SK-N-SH treated with all-trans-retinoic acid at 6 μM for 48 hours (cell line): Measurements from ENCODE around the gene GJB4.

Source experiments
- ATAC-seq: fragments of 200-7000 bp; cut with Tn5 transposase; 3 replicates; pipeline ENCODE4 v1.9.1; 2020; ENCODE audit warnings: mild to moderate bottlenecking, moderate library complexity
- ARNTL ChIP-seq: fragments of 450-650 bp; formaldehyde crosslinking; IDR thresholded peaks from 2 replicates; pipeline ENCODE4 v1.5.0; 2020; ENCODE audit warnings: low read depth, mild to moderate bottlenecking, moderate library complexity, borderline replicate concordance
- BACH2 ChIP-seq: fragments of 250-450 bp; sonication (Bioruptor Pico); IDR thresholded peaks from 2 replicates; pipeline ENCODE4 v1.9.0; 2021; ENCODE audit warnings: mild to moderate bottlenecking, borderline replicate concordance
- CREB5 ChIP-seq: fragments of 250-450 bp; sonication (Bioruptor Pico); IDR thresholded peaks from 2 replicates; pipeline ENCODE4 v1.5.1; 2020; ENCODE audit warnings: low read depth, mild to moderate bottlenecking, moderate library complexity
- CSDC2 ChIP-seq: fragments of 250-450 bp; sonication (Bioruptor Pico); IDR thresholded peaks from 2 replicates; pipeline ENCODE4 v1.5.0; 2020; ENCODE audit warnings: mild to moderate bottlenecking, moderate library complexity
- CSRNP3 ChIP-seq: fragments of 250-450 bp; sonication (Bioruptor Pico); IDR thresholded peaks from 2 replicates; pipeline ENCODE4 v1.5.1; 2021; ENCODE audit warnings: mild to moderate bottlenecking, moderate library complexity
- ESRRG ChIP-seq: fragments of 250-450 bp; sonication (Bioruptor Pico); IDR thresholded peaks from 2 replicates; pipeline ENCODE4 v1.6.1; 2021; ENCODE audit warnings: mild to moderate bottlenecking
- GLIS3 ChIP-seq: fragments of 250-450 bp; sonication (Bioruptor Pico); IDR thresholded peaks from 2 replicates; pipeline ENCODE4 v1.5.0; 2020; ENCODE audit warnings: mild to moderate bottlenecking, moderate library complexity
- ISL1 ChIP-seq: fragments of 250-450 bp; sonication (Bioruptor Pico); IDR thresholded peaks from 2 replicates; pipeline ENCODE4 v2.1.2; 2022; ENCODE audit warnings: mild to moderate bottlenecking, moderate library complexity
- OSR1 ChIP-seq: fragments of 250-450 bp; sonication (Bioruptor Pico); IDR thresholded peaks from 2 replicates; pipeline ENCODE4 v1.8.0; 2022; ENCODE audit warnings: moderate library complexity, mild to moderate bottlenecking, inconsistent platforms
- POU6F1 ChIP-seq: fragments of 250-450 bp; sonication (Bioruptor Pico); IDR thresholded peaks from 2 replicates; pipeline ENCODE4 v1.8.0; 2021; ENCODE audit warnings: low read depth, mild to moderate bottlenecking, moderate library complexity, borderline replicate concordance
- RARB ChIP-seq: fragments of 250-450 bp; sonication (Bioruptor Pico); IDR thresholded peaks from 2 replicates; pipeline ENCODE4 v1.8.0; 2021; ENCODE audit warnings: mild to moderate bottlenecking, moderate library complexity
- SNAI2 ChIP-seq: fragments of 250-450 bp; sonication (Bioruptor Pico); IDR thresholded peaks from 2 replicates; pipeline ENCODE4 v1.5.0; 2020; ENCODE audit warnings: mild to moderate bottlenecking, moderate library complexity
- TCF4 ChIP-seq: fragments of 250-450 bp; sonication (Bioruptor Pico); IDR thresholded peaks from 2 replicates; pipeline ENCODE4 v1.8.0; 2021; ENCODE audit warnings: mild to moderate bottlenecking, moderate library complexity, borderline replicate concordance
- TOX ChIP-seq: fragments of 250-450 bp; sonication (Bioruptor Pico); IDR thresholded peaks from 2 replicates; pipeline ENCODE4 v1.8.0; 2021; ENCODE audit warnings: mild to moderate bottlenecking, moderate library complexity, borderline replicate concordance
- TSHZ2 ChIP-seq: fragments of 250-450 bp; sonication (Bioruptor Pico); IDR thresholded peaks from 2 replicates; pipeline ENCODE4 v1.5.0; 2020; ENCODE audit warnings: mild to moderate bottlenecking, moderate library complexity
- ZC3H10 ChIP-seq: fragments of 250-450 bp; sonication (Bioruptor Pico); IDR thresholded peaks from 2 replicates; pipeline ENCODE4 v1.5.1; 2021; ENCODE audit warnings: mild to moderate bottlenecking, moderate library complexity
- ZFP3 ChIP-seq: fragments of 250-450 bp; sonication (Bioruptor Pico); IDR thresholded peaks from 2 replicates; pipeline ENCODE4 v1.5.0; 2020; ENCODE audit warnings: mild to moderate bottlenecking, moderate library complexity
- ZFP30 ChIP-seq: fragments of 450-650 bp; formaldehyde crosslinking; IDR thresholded peaks from 2 replicates; pipeline ENCODE4 v1.5.0; 2022; ENCODE audit warnings: mild to moderate bottlenecking, moderate library complexity
- ZNF565 ChIP-seq: fragments of 450-650 bp; formaldehyde crosslinking; conservative IDR thresholded peaks from 2 replicates; pipeline ENCODE4 v1.5.0; 2020; ENCODE audit warnings: low read depth, mild to moderate bottlenecking, moderate library complexity
- ZNF70 ChIP-seq: fragments of 450-650 bp; formaldehyde crosslinking; IDR thresholded peaks from 2 replicates; pipeline ENCODE4 v1.5.0; 2020; ENCODE audit warnings: mild to moderate bottlenecking, moderate library complexity
- ZNF8 ChIP-seq: fragments of 450-650 bp; formaldehyde crosslinking; IDR thresholded peaks from 2 replicates; pipeline ENCODE4 v1.5.0; 2020; ENCODE audit warnings: mild to moderate bottlenecking, moderate library complexity

Gene GJB4

GRCh38 chr1:34784751-34785221 is 25.2 kb downstream of the GJB4 start:
- ATAC-seq: no peak
- TF ChIP-seq ESRRG (CRISPR knock-in tag) (no peak), ZNF8 (CRISPR knock-in tag) (no peak), BACH2 (CRISPR knock-in tag) (no peak), ARNTL (CRISPR knock-in tag) (no peak), RARB (CRISPR knock-in tag) (no peak), OSR1 (no peak), GLIS3 (CRISPR knock-in tag) (no peak)
- TF ChIP-seq, all 23 proteins: peak for 0

- TF ChIP-seq SNAI2 (CRISPR knock-in tag) (no peak), ZNF70 (CRISPR knock-in tag) (no peak), RARB (CRISPR knock-in tag) (no peak), CREB5 (no peak), GLIS3 (CRISPR knock-in tag) (no peak), TOX (CRISPR knock-in tag) (no peak), ZNF565 (no peak), ISL1 (no peak), BACH2 (CRISPR knock-in tag) (no peak), ARNTL (CRISPR knock-in tag) (no peak), CSDC2 (CRISPR knock-in tag) (no peak), OSR1 (no peak), ZC3H10 (CRISPR knock-in tag) (no peak), ZFP30 (CRISPR knock-in tag) (no peak), TSHZ2 (CRISPR knock-in tag) (no peak), ESRRG (CRISPR knock-in tag) (no peak), TCF4 (CRISPR knock-in tag) (no peak), ZNF8 (CRISPR knock-in tag) (no peak)
- ATAC-seq: no peak
These were observed 25.8 kb downstream of the GJB4 start for GRCh38 chr1:34785231-34785874.

- peak; percentile 27 for ATAC-seq
These were observed 26.4 kb downstream of the GJB4 start for GRCh38 chr1:34785875-34786470.

GRCh38 chr1:34786521-34787325 is 27.2 kb downstream of the GJB4 start:
- peak; percentile 93 for ATAC-seq
- TF ChIP-seq SNAI2 (CRISPR knock-in tag): no peak

More at GRCh38 chr1:34785875-34786470, 26.4 kb downstream of the GJB4 start:
- TF ChIP-seq ISL1 (no peak), ARNTL (CRISPR knock-in tag) (no peak)

- no peak for ATAC-seq
- no peak for TF ChIP-seq ZFP30 (CRISPR knock-in tag)
- TF ChIP-seq POU6F1 (CRISPR knock-in tag): no peak
- TF ChIP-seq CSDC2 (CRISPR knock-in tag): no peak
- no peak for TF ChIP-seq ZNF8 (CRISPR knock-in tag)
- no peak for TF ChIP-seq ZFP3 (CRISPR knock-in tag)
- no peak for TF ChIP-seq CSRNP3 (CRISPR knock-in tag)
- no peak for TF ChIP-seq ZNF70 (CRISPR knock-in tag)
- no peak for TF ChIP-seq ZNF565
- no peak for TF ChIP-seq ARNTL (CRISPR knock-in tag)
- no peak for TF ChIP-seq ESRRG (CRISPR knock-in tag)
- TF ChIP-seq GLIS3 (CRISPR knock-in tag): no peak
- TF ChIP-seq CREB5: no peak
- no peak for TF ChIP-seq TOX (CRISPR knock-in tag)
These were observed 28.2 kb downstream of the GJB4 start for GRCh38 chr1:34787461-34788420.
